ENCODE measurements around the gene TBX20.

GRCh38 chr7:35285799-35286198 is 31.9 kb upstream of the TBX20 start:
- TF ChIP-seq POLR3G (IDR thresholded peaks at IDR 0.05; ENCODE audit: extremely low read depth, insufficient read length, insufficient replicate concordance) (no peak), CTCFL (IDR thresholded peaks at IDR 0.05; ENCODE audit: borderline replicate concordance, insufficient read depth, low read depth, low read length, poor library complexity, severe bottlenecking) (no peak), ILK (tag; IDR thresholded peaks at IDR 0.05; ENCODE audit: borderline replicate concordance, low read depth) (no peak), HMGN3 (IDR thresholded peaks at IDR 0.05; ENCODE audit: borderline replicate concordance, extremely low read depth, insufficient read length, low read depth, low read length) (no peak)

All from K562 (cell line).